ENCODE results near the gene ELP2. TPM values are rescaled to one million over a fixed set of nuclear protein-coding genes. Genes with fewer than 3 reads are reported as not detected.

Gene ELP2
- total and polyA plus RNA-seq, 2 of the 8 experiments (the other 6 are each of a cell fraction or from before 2014, with no cell fraction given), result 55.8 to 165 TPM

DNA sequence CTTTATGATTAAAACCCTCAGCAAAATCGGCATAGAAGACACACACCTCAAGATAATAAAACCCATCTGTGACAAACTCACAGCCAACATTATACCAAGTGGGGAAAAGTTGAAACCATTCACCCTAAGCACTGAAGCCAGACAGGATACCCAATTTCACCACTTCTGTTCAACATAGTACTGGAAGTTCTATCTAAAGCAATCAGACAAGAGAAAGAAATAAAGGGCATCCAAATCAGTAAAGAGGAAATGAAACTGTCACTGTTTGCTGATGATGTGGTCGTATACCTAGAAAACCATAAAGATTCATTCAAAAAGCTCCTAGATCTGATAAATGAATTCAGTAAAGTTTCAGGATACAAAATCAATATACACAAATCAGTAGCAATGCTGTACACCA, 46.0 kb upstream of the ELP2 start (continued):
- TF ChIP-seq, protein P1, sequence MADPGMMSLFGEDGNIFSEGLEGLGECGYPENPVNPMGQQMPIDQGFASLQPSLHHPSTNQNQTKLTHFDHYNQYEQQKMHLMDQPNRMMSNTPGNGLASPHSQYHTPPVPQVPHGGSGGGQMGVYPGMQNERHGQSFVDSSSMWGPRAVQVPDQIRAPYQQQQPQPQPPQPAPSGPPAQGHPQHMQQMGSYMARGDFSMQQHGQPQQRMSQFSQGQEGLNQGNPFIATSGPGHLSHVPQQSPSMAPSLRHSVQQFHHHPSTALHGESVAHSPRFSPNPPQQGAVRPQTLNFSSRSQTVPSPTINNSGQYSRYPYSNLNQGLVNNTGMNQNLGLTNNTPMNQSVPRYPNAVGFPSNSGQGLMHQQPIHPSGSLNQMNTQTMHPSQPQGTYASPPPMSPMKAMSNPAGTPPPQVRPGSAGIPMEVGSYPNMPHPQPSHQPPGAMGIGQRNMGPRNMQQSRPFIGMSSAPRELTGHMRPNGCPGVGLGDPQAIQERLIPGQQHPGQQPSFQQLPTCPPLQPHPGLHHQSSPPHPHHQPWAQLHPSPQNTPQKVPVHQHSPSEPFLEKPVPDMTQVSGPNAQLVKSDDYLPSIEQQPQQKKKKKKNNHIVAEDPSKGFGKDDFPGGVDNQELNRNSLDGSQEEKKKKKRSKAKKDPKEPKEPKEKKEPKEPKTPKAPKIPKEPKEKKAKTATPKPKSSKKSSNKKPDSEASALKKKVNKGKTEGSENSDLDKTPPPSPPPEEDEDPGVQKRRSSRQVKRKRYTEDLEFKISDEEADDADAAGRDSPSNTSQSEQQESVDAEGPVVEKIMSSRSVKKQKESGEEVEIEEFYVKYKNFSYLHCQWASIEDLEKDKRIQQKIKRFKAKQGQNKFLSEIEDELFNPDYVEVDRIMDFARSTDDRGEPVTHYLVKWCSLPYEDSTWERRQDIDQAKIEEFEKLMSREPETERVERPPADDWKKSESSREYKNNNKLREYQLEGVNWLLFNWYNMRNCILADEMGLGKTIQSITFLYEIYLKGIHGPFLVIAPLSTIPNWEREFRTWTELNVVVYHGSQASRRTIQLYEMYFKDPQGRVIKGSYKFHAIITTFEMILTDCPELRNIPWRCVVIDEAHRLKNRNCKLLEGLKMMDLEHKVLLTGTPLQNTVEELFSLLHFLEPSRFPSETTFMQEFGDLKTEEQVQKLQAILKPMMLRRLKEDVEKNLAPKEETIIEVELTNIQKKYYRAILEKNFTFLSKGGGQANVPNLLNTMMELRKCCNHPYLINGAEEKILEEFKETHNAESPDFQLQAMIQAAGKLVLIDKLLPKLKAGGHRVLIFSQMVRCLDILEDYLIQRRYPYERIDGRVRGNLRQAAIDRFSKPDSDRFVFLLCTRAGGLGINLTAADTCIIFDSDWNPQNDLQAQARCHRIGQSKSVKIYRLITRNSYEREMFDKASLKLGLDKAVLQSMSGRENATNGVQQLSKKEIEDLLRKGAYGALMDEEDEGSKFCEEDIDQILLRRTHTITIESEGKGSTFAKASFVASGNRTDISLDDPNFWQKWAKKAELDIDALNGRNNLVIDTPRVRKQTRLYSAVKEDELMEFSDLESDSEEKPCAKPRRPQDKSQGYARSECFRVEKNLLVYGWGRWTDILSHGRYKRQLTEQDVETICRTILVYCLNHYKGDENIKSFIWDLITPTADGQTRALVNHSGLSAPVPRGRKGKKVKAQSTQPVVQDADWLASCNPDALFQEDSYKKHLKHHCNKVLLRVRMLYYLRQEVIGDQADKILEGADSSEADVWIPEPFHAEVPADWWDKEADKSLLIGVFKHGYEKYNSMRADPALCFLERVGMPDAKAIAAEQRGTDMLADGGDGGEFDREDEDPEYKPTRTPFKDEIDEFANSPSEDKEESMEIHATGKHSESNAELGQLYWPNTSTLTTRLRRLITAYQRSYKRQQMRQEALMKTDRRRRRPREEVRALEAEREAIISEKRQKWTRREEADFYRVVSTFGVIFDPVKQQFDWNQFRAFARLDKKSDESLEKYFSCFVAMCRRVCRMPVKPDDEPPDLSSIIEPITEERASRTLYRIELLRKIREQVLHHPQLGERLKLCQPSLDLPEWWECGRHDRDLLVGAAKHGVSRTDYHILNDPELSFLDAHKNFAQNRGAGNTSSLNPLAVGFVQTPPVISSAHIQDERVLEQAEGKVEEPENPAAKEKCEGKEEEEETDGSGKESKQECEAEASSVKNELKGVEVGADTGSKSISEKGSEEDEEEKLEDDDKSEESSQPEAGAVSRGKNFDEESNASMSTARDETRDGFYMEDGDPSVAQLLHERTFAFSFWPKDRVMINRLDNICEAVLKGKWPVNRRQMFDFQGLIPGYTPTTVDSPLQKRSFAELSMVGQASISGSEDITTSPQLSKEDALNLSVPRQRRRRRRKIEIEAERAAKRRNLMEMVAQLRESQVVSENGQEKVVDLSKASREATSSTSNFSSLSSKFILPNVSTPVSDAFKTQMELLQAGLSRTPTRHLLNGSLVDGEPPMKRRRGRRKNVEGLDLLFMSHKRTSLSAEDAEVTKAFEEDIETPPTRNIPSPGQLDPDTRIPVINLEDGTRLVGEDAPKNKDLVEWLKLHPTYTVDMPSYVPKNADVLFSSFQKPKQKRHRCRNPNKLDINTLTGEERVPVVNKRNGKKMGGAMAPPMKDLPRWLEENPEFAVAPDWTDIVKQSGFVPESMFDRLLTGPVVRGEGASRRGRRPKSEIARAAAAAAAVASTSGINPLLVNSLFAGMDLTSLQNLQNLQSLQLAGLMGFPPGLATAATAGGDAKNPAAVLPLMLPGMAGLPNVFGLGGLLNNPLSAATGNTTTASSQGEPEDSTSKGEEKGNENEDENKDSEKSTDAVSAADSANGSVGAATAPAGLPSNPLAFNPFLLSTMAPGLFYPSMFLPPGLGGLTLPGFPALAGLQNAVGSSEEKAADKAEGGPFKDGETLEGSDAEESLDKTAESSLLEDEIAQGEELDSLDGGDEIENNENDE (IDR thresholded peaks at IDR 0.05; ENCODE audit: insufficient replicate concordance, low read length), result no peak
- TF ChIP-seq FOSL1 (IDR thresholded peaks at IDR 0.05; ENCODE audit: insufficient read depth, low read depth, low read length) (no peak), BRCA1 (IDR thresholded peaks at IDR 0.05; ENCODE audit: low read depth, low read length) (no peak), EGR1 (IDR thresholded peaks at IDR 0.05; ENCODE audit: borderline replicate concordance, low read depth, low read length) (no peak), ASH2L (IDR thresholded peaks at IDR 0.05; ENCODE audit: low read length) (no peak), MAFK (IDR thresholded peaks at IDR 0.05; ENCODE audit: low read depth, low read length) (no peak), JUND (IDR thresholded peaks at IDR 0.05; ENCODE audit: low read length) (no peak), SP2 (IDR thresholded peaks at IDR 0.05; ENCODE audit: low read length) (no peak), KDM1A (IDR thresholded peaks at IDR 0.05; ENCODE audit: borderline replicate concordance, low read length) (no peak)
- TF ChIP-seq, protein P2, sequence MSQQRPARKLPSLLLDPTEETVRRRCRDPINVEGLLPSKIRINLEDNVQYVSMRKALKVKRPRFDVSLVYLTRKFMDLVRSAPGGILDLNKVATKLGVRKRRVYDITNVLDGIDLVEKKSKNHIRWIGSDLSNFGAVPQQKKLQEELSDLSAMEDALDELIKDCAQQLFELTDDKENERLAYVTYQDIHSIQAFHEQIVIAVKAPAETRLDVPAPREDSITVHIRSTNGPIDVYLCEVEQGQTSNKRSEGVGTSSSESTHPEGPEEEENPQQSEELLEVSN (IDR thresholded peaks at IDR 0.05), result no peak
- TF ChIP-seq, protein P3, sequence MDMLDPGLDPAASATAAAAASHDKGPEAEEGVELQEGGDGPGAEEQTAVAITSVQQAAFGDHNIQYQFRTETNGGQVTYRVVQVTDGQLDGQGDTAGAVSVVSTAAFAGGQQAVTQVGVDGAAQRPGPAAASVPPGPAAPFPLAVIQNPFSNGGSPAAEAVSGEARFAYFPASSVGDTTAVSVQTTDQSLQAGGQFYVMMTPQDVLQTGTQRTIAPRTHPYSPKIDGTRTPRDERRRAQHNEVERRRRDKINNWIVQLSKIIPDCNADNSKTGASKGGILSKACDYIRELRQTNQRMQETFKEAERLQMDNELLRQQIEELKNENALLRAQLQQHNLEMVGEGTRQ (IDR thresholded peaks at IDR 0.05; ENCODE audit: low read length), result no peak
